ENCODE results near the gene GASK1B. TPM values are rescaled to one million over a fixed set of nuclear protein-coding genes. Genes with fewer than 3 reads are reported as not detected.

GASK1B gene
- total and polyA plus RNA-seq, 2 donors (not counting 3 experiments of a cell fraction or from before 2014, with no cell fraction given) = 160 to 235 TPM

- intact Hi-C loops (cut with micrococcal nuclease) (loop anchor here (10.0 kb wide), 2 partner anchors 662 to 1702 kb away; no protein-coding TSS in a partner anchor), dilution Hi-C loops (cut with MboI; ENCODE audit: extremely low pct_ligation_motif_present, low sequenced_read_pairs) (no loop called here)
- H3K79me2 ChIP-seq (ENCODE audit: control insufficient read depth, insufficient read depth, low read length) = peaks cover 3% of the 10 kb centered on the region
- DNase-seq (ENCODE audit: low read depth, low spot score) (no peak), FAIRE-seq (no peak)
- no TSS peak for BruUV-seq (replicated peaks)
- H4K20me1 ChIP-seq (replicated peaks; ENCODE audit: control insufficient read depth, extremely low read depth, insufficient read depth, low read length) = no peaks in the 10 kb centered on the region
- H3K27ac ChIP-seq (ENCODE audit: insufficient read depth, low read depth, low read length) = no peak overlapping the region
- no peak overlapping the region for H3K9ac ChIP-seq (replicated peaks; ENCODE audit: extremely low read depth, insufficient read depth, low read length)
- peaks cover 37% of the 10 kb centered on the region for H3K4me1 ChIP-seq (ENCODE audit: control insufficient read depth, extremely low read depth, insufficient read depth, low read length)
- H3K9me1 ChIP-seq (replicated peaks; ENCODE audit: control insufficient read depth, extremely low read depth, insufficient read depth, low read length) = no peaks in the 10 kb centered on the region
- H2AFZ ChIP-seq (ENCODE audit: low read depth, low read length) = no peak overlapping the region
- no peak overlapping the region for H3K4me2 ChIP-seq (ENCODE audit: insufficient read depth, low read length)
- H3K4me3 ChIP-seq (replicated peaks in 1 of 3; ENCODE audit: insufficient read depth in 1 of 3, low read depth in 1 of 3, low read length in 3 of 3) = no peak overlapping the region
- ChIA-PET CTCF (no interaction called here), POLR2A (no interaction called here)
- H3K9me3 ChIP-seq (replicated peaks; ENCODE audit: control insufficient read depth, insufficient read depth, low read length) = no peaks in the 10 kb centered on the region
- H3K36me3 ChIP-seq (ENCODE audit: control insufficient read depth in 2 of 2, extremely low read depth in 1 of 2, insufficient read depth in 2 of 2, low read length in 2 of 2) = no peaks in the 10 kb centered on the region
- no peaks in the 10 kb centered on the region for H3K27me3 ChIP-seq (ENCODE audit: control insufficient read depth in 2 of 2, insufficient read depth in 2 of 2, low read length in 2 of 2)
- TF ChIP-seq POLR2AphosphoS5 (IDR thresholded peaks at IDR 0.05; ENCODE audit: insufficient read depth, low read depth, low read length) (no peak), JUN (IDR thresholded peaks at IDR 0.05; ENCODE audit: borderline replicate concordance, insufficient read depth, insufficient read length, low read depth) (no peak), FOS (IDR thresholded peaks at IDR 0.05; ENCODE audit: borderline replicate concordance, insufficient read depth, low read length) (no peak), MYC (IDR thresholded peaks at IDR 0.05; ENCODE audit: low read depth, low read length) (no peak), MAX (IDR thresholded peaks at IDR 0.05; ENCODE audit: insufficient read depth, insufficient read length) (no peak), GATA2 (IDR thresholded peaks at IDR 0.05; ENCODE audit: insufficient read depth, insufficient read length, low read depth, low read length) (no peak), CTCF (IDR thresholded peaks at IDR 0.05; ENCODE audit: extremely low read depth in 1 of 2, insufficient read depth in 1 of 2, low read depth in 1 of 2, low read length in 2 of 2) (no peak), POLR2A (IDR thresholded peaks at IDR 0.05; ENCODE audit: low read depth, low read length) (no peak), EZH2 (IDR thresholded peaks at IDR 0.05; ENCODE audit: borderline replicate concordance, low read depth, low read length, severe bottlenecking) (no peak)
Measured at GRCh38 chr4:158176776-158177175, 4.0 kb upstream of the GASK1B start.
